Measurements from ENCODE around the gene LRMDA. TPM values are rescaled to one million over a fixed set of nuclear protein-coding genes. Genes with fewer than 3 reads are reported as not detected.

Gene LRMDA
- total RNA-seq, 2 experiments from 2014 or later: not detected

DNA sequence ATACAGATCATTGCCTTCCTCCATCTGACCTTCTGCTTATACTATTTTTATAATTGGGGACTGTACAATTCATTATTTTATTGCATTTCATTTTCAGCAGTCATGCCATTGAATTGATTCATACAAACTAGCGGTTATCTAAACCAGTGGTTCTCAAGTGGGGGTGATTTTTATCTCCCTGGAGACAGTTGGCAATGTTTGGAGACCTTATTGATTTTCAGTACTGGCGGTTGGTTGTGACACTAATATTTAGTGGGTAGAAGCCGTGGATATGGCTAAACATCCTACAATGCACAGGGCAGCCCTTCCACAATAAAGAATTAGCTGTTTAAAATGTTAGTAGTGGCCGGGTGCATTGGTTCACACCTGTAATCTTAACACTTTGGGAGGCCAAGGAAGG is 765.9 kb downstream of the LRMDA start:
- H3K27ac Mint-ChIP-seq: no peak overlapping the region
- no peak overlapping the region for H3K4me3 Mint-ChIP-seq
- POLR2A ChIA-PET: no interaction called here
- no peak for DNase-seq
- no peaks in the 10 kb centered on the region for H3K9me3 Mint-ChIP-seq
- ATAC-seq (ENCODE audit: low read depth): no peak
- H3K4me1 Mint-ChIP-seq: no peaks in the 10 kb centered on the region
- no peaks in the 10 kb centered on the region for H3K27me3 Mint-ChIP-seq
- H3K36me3 Mint-ChIP-seq: no peaks in the 10 kb centered on the region

DNA sequence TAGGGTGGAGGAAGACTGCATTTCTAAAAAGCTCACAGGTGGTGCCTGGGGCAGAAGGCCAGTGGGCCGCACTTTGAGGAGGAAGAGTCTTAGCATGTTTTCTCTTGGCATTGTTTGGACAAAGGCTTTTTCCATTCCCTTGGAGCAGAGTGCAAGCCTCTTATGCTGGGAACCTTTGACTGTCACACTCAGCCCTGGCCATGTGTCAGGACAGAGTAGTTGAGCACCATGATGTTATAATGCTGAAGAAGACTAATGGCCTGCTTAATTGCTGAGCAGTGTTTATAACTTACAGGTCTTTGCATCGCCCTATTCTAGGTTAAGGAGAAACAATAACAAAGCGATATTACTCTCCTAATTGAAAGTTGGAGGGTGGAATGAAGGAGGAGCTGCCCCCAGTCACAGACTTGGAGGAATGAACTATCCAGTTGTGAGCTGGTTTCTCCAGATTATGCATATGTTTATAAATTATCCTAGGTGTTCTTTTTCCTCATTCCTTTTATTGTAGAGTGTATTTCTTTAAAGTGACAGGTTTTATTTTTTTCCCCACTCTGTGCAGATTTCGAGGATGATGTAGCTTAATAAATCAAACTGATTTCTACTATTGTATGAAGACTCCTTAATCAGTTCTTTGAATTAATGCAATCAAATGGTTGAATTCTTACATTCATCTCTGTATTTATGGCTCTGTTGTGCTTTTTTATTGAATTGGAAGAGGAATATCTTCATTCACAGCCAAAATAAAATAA is 767.0 kb downstream of the LRMDA start:
- Mint-ChIP-seq H3K27ac (no peak overlapping the region), H3K36me3 (no peaks in the 10 kb centered on the region), H3K4me1 (no peaks in the 10 kb centered on the region), H3K9me3 (no peaks in the 10 kb centered on the region), H3K27me3 (no peaks in the 10 kb centered on the region), H3K4me3 (no peak overlapping the region)
- no peak for ATAC-seq (ENCODE audit: low read depth)
- DNase-seq: no peak
- POLR2A ChIA-PET: no interaction called here

DNA sequence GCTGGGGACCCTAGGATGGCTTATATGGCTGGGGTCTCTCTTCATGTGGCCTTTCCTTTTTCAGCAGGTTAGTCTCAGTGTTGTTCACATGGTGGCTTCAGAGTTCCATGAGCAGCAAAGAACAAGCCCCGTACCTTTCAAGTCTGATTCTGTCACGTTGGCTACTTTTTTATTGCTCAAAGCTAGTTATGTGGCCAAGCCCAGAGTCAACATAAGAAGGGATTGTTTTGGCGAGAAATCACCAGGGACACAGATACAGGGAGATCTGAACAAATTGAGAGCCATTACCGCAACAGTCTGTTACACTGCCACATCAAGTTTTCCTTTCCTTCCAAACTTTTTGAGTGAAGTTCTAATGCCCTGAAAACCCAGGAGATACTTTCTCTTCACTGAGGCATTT is 770.5 kb downstream of the LRMDA start:
- DNase-seq (no peak), ATAC-seq (ENCODE audit: low read depth) (no peak)
- POLR2A ChIA-PET: no interaction called here
- H3K27me3 Mint-ChIP-seq: no peaks in the 10 kb centered on the region
- H3K4me3 Mint-ChIP-seq: no peak overlapping the region
- no peaks in the 10 kb centered on the region for H3K9me3 Mint-ChIP-seq
- H3K4me1 Mint-ChIP-seq: no peaks in the 10 kb centered on the region
- H3K27ac Mint-ChIP-seq: no peak overlapping the region
- no peaks in the 10 kb centered on the region for H3K36me3 Mint-ChIP-seq

DNA sequence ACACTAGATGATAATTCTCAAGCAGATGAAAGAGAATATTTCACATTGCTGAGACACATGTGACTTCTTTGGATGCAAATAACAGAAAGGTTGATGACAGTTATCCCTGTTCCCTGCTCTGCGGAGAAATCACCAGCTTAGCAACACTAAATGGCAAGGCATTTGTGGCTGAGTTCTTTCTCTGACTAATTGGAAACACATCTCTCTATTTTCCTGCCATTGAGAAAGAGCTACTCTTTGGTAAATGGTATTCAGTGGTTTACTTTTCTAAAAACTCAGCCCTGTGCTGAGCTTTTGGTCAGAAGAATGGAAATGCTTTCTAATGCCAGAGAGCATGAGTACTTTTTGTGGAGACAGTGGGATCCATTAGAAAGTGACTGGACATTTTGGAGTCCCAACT is 771.4 kb downstream of the LRMDA start:
- Mint-ChIP-seq H3K9me3 (no peaks in the 10 kb centered on the region), H3K27me3 (peaks cover 2% of the 10 kb centered on the region), H3K4me1 (no peaks in the 10 kb centered on the region), H3K36me3 (no peaks in the 10 kb centered on the region), H3K4me3 (no peak overlapping the region), H3K27ac (no peak overlapping the region)
- DNase-seq: no peak
- POLR2A ChIA-PET: no interaction called here
- ATAC-seq (ENCODE audit: low read depth): no peak

DNA sequence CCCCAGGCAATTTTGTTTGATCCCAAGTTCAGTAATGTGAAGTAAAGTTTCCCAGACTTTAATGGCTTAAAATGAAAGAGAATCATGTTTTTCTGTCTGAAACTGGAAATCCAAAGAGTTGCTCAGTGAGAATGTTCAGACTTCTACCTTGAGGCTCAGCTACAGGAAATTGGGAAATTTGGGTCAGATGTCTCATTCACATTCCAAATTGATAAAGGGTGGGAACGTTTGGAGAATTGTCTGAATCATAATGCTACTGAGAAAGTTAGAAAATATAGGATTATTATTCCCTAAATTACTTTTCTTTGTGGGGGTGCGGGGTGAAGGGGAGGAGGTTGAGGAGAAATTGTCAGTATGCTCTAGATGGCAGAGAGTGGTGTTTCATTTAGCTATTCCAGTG is 773.9 kb downstream of the LRMDA start:
- H3K27me3 Mint-ChIP-seq: peaks cover 2% of the 10 kb centered on the region
- no peak overlapping the region for H3K4me3 Mint-ChIP-seq
- no peak for DNase-seq
- no peaks in the 10 kb centered on the region for H3K4me1 Mint-ChIP-seq
- H3K36me3 Mint-ChIP-seq: no peaks in the 10 kb centered on the region
- no peak for ATAC-seq (ENCODE audit: low read depth)
- POLR2A ChIA-PET: no interaction called here
- no peak overlapping the region for H3K27ac Mint-ChIP-seq
- no peaks in the 10 kb centered on the region for H3K9me3 Mint-ChIP-seq

DNA sequence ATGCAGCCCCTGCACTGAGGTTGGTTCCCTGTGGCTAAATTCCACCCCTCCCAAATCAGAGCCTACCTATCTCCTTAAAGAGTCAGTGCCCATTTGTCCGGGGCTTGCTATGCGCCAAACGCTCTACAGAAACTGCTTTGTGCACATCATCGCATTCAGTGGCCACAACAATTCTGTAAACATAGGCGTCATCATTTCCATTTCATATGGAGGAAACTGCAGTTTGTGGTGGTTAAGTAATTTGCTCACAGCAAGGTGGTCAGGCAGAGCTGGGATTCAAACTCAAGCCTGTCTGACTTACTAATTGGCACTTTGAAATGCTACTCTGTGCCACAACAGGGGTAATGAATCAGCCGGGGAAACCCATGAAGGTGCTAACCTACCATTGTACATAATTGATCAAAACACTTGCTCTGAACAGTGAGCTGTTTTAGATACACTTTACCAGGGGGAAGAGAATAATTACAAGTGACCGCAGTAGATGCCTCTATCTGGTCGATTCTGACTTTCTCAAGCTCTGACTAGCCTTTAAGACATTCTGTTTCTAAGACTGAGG is 775.5 kb downstream of the LRMDA start:
- Mint-ChIP-seq H3K27me3 (peaks cover 2% of the 10 kb centered on the region), H3K9me3 (no peaks in the 10 kb centered on the region), H3K27ac (no peak overlapping the region), H3K4me1 (no peaks in the 10 kb centered on the region), H3K36me3 (no peaks in the 10 kb centered on the region), H3K4me3 (no peak overlapping the region)
- ATAC-seq (ENCODE audit: low read depth) (no peak), DNase-seq (no peak)
- POLR2A ChIA-PET: no interaction called here

DNA sequence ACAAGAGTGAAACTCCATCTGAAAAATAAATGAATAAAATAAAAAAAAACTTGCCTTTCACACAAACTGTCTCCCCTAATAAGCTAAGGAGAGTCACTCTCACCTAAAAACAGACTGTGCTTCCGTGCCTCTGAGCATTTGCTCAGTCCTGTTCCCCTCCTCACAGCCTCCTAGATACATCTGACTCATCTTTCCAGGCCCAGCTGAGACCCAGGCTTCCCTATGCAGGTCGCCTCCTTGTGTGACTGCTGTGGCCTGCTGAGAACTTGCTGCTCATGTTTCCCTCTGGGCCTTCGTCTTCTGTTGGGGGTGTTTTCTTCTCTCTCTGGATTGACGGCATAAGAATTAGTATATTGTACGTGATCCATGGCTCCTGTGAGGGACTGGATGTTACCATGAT is 777.7 kb downstream of the LRMDA start:
- Mint-ChIP-seq H3K4me3 (no peak overlapping the region), H3K27me3 (peaks cover 2% of the 10 kb centered on the region), H3K27ac (no peak overlapping the region), H3K4me1 (no peaks in the 10 kb centered on the region), H3K9me3 (no peaks in the 10 kb centered on the region), H3K36me3 (no peaks in the 10 kb centered on the region)
- POLR2A ChIA-PET: no interaction called here
- DNase-seq (no peak), ATAC-seq (ENCODE audit: low read depth) (no peak)

DNA sequence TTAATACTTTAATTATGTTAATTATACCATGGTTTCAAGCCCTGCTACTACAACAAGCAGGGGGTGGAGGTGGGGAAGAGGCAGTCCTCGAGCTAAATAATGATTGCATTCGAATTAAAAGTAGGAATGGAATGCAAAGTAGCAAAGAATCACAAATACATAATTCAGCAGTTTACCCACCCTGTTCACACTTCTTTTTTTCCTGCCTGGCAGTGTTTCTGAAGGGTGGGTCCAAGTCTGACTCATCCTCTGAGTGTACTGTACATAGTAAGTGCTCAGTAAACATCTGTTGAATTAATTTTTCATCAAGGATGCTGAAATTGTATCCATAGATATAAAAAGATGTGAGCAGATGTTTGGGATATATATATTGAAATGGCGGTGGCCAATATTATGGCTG is 778.8 kb downstream of the LRMDA start:
- DNase-seq: no peak
- Mint-ChIP-seq H3K27ac (no peak overlapping the region), H3K4me3 (no peak overlapping the region), H3K4me1 (no peaks in the 10 kb centered on the region), H3K27me3 (peaks cover 2% of the 10 kb centered on the region), H3K9me3 (no peaks in the 10 kb centered on the region), H3K36me3 (no peaks in the 10 kb centered on the region)
- ATAC-seq (ENCODE audit: low read depth): no peak
- POLR2A ChIA-PET: no interaction called here

DNA sequence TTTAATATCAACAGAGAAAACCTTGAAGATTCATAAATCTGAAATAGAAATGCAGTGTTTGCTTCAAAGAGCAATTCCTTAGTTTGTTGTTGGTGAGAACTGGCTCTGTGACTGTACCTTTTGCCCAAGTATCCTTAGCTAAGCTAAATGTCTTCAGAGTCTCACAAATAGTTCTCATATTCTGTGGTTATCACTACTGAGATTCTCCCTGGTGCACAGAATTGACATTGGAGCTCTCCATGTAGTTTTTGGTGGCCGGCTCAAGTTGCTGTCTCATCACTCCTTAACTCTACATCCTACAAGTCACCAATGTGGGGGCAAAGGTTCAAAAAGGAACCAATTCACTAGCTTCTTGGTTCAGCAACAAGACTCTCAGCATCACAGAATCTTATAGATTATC is 780.3 kb downstream of the LRMDA start:
- no peak for ATAC-seq (ENCODE audit: low read depth)
- Mint-ChIP-seq H3K27me3 (peaks cover 2% of the 10 kb centered on the region), H3K9me3 (no peaks in the 10 kb centered on the region), H3K4me3 (no peak overlapping the region), H3K36me3 (no peaks in the 10 kb centered on the region), H3K4me1 (no peaks in the 10 kb centered on the region), H3K27ac (no peak overlapping the region)
- POLR2A ChIA-PET: no interaction called here
- no peak for DNase-seq

DNA sequence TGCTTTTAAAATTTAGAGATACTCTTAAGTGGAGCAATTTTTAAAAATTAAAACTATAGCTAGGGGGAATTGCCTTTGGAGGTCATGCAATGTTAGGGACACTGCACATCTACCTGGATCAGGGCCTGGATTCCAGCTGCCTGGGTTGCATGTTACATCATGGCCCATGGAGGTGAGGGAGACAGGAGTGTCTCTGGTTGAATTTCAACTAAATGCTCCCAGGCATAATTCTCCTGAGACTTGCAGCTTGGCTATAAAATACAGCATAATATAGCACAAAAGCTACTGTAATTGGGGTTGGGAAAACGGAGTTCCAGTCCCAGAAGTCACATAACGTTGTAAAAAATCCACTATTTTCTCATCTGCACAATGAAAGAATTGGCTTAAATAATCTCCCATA is 782.5 kb downstream of the LRMDA start:
- POLR2A ChIA-PET: interaction anchor here (0.7 kb wide), 1 partner anchor 221 kb away, joined by 7 read pairs; no protein-coding TSS in a partner anchor
- no peaks in the 10 kb centered on the region for H3K4me1 Mint-ChIP-seq
- no peak overlapping the region for H3K4me3 Mint-ChIP-seq
- no peaks in the 10 kb centered on the region for H3K27me3 Mint-ChIP-seq
- DNase-seq: no peak
- no peak overlapping the region for H3K27ac Mint-ChIP-seq
- ATAC-seq (ENCODE audit: low read depth): no peak
- peaks cover 5% of the 10 kb centered on the region for H3K9me3 Mint-ChIP-seq
- H3K36me3 Mint-ChIP-seq: no peaks in the 10 kb centered on the region

DNA sequence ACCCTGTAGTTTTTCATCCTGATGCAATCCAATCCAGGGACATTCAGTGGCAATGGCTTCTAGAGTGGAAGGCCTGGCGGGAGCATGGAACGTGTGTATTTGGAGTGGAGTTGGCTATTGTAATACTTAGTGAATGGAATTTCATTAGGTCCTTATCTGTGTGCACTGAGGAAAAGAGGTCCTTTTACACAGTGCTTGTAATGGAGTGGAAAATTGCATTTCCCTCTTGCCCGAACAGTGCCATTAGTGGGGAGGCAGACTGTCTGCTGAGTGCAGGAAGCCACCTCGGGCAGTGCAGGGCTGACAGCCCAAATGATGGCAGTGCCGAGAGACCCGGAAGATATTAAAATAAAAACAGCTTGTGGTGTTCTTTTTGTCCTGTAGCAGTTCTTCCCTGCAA is 786.6 kb downstream of the LRMDA start:
- H3K4me3 Mint-ChIP-seq: no peak overlapping the region
- POLR2A ChIA-PET: no interaction called here
- DNase-seq: no peak
- no peaks in the 10 kb centered on the region for H3K36me3 Mint-ChIP-seq
- H3K9me3 Mint-ChIP-seq: peaks cover 5% of the 10 kb centered on the region
- no peak for ATAC-seq (ENCODE audit: low read depth)
- no peaks in the 10 kb centered on the region for H3K4me1 Mint-ChIP-seq
- H3K27me3 Mint-ChIP-seq: no peaks in the 10 kb centered on the region
- no peak overlapping the region for H3K27ac Mint-ChIP-seq

DNA sequence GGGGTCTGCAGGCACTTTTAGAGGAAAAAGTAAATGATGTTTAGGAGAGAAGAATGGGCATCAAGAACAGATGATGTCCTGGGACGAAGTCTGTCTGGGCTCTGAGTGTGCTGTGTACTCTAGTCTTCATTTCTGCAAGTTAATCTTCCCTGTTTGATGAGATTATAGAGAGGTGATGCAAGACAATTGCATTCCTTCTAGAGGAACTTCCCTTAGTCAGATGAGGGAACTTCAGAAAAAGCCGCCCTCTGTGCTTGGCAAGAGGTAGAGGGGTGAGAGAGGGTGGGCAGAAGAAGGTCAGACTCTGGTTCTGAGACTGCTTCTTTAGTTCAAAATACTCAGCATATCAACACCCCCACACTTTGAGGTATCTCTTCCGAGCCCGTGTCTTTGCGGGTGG is 797.9 kb downstream of the LRMDA start:
- Mint-ChIP-seq H3K36me3 (no peaks in the 10 kb centered on the region), H3K27me3 (no peaks in the 10 kb centered on the region), H3K27ac (no peak overlapping the region), H3K9me3 (peaks cover 1% of the 10 kb centered on the region), H3K4me3 (no peak overlapping the region), H3K4me1 (no peaks in the 10 kb centered on the region)
- POLR2A ChIA-PET: no interaction called here
- no peak for DNase-seq
- no peak for ATAC-seq (ENCODE audit: low read depth)

DNA sequence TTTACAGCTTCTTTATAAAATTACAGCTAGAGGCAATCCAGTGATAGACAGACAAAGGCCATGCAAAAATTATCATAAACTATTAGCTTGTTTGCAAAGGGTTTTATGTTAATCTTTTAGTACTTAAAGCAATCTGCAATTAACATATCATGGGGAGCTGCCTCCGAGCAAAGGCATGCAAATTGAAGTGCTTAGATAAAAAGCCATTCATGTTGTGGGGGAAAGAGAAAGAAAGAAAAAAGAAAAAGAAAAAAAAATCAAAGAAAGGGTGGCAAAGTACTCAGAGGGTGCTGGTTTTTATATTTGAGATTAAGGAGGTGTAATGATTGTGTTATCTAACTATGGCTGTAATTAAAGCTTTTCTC is 799.5 kb downstream of the LRMDA start:
- Mint-ChIP-seq H3K9me3 (peaks cover 1% of the 10 kb centered on the region), H3K27me3 (no peaks in the 10 kb centered on the region), H3K4me1 (no peaks in the 10 kb centered on the region), H3K27ac (no peak overlapping the region), H3K4me3 (no peak overlapping the region), H3K36me3 (no peaks in the 10 kb centered on the region)
- DNase-seq (no peak), ATAC-seq (ENCODE audit: low read depth) (no peak)
- POLR2A ChIA-PET: no interaction called here

DNA sequence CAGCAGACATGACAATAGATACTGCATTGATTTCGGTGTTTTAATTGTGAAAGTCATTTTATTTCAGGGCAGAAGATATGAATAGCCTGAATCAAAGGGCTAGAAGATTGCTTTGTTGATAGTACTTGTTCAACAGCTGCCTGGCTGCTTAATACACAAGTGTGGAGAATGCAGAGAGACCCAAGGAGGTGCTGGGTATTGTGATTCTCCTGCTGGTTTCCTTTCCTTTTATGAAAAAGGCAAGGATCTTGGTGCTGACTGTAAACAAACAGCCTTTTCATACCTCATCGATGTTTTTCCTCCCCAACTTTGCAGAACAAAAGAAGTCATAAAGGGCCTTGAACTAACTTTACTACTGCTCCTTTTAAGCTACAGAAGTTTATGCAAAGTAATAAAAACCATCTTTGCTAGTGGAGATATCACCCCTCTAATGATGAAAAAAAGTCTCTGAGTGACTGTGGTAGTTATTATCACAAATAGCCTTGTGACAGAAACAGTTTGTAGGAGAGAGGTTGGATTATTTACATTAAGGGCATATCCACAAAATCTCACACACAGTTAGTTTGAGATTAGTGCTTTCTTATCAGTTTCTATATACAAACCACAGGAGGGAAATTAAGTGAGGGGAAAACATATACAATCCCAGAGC is 800.0 kb downstream of the LRMDA start:
- H3K4me3 Mint-ChIP-seq: no peak overlapping the region
- no peaks in the 10 kb centered on the region for H3K27me3 Mint-ChIP-seq
- ATAC-seq (ENCODE audit: low read depth) (no peak), DNase-seq (no peak)
- H3K36me3 Mint-ChIP-seq: no peaks in the 10 kb centered on the region
- H3K27ac Mint-ChIP-seq: no peak overlapping the region
- no peaks in the 10 kb centered on the region for H3K9me3 Mint-ChIP-seq
- POLR2A ChIA-PET: no interaction called here
- H3K4me1 Mint-ChIP-seq: no peaks in the 10 kb centered on the region
